ENCODE data around the gene CHAC2.

- no peak for TF ChIP-seq POLR2A (IDR thresholded peaks at IDR 0.05)
- TF ChIP-seq CTCF (IDR thresholded peaks at IDR 0.05 in 8 of 11, conservative IDR thresholded peaks at IDR 0.05 in 3 of 11), result no peak
Observed at GRCh38 chr2:53737091-53737490, 30.5 kb upstream of the CHAC2 start.
